Camera-type eye (tissue), 1 donor: ENCODE measurements around the gene RGS9. TPM values are rescaled to one million over a fixed set of nuclear protein-coding genes. Genes with fewer than 3 reads are reported as not detected.

ENCODE experiments used
- total RNA-seq: library from RNA; depleted of rRNA; stranded (reverse); fragments of >200 nt; gene quantifications from one replicate; pipeline ENCODE4 v1.2.3, GENCODE V29; 2014

The RGS9 gene
- 20.2 TPM for total RNA-seq

GRCh38 chr17:65137021-65137939 lies at the start of gene RGS9:
Gene RGS9 (plus strand): TSS chr17:65137370. CDS start chr17:65137541, 171 bp downstream.

Other genes starting within 250 kb of the RGS9 start
- 12.3 TPM for gene LRRC37A3, start 217.9 kb upstream of the RGS9 start, total RNA-seq
- 94.3 TPM for gene GNA13, start 80.6 kb upstream of the RGS9 start, total RNA-seq